ENCODE results near the gene REG4.

REG4 gene

GRCh38 chr1:119811985-119812557 lies 811 bp upstream of the REG4 start:
- no peak for ATAC-seq (ENCODE audit: insufficient read depth, low read depth)

GRCh38 chr1:119808972-119809550 lies 2.2 kb downstream of the REG4 start:
- H3K4me2 ChIP-seq (ENCODE audit: insufficient read depth, low read length), result peak overlapping the region; percentile 47; the same call in 1 of the 2 replicates
- peak; percentile 98 for ATAC-seq (ENCODE audit: insufficient read depth, low read depth)
- DNase-seq, result peak; percentile 74

More at GRCh38 chr1:119811985-119812557, 811 bp upstream of the REG4 start:
- Histone ChIP-seq H3K27ac (ENCODE audit: low read length) (no peak overlapping the region), H3K27me3 (ENCODE audit: insufficient read depth, low read length, poor library complexity) (peaks cover 6% of the 10 kb centered on the region), H3K9ac (ENCODE audit: low read depth, low read length) (no peak overlapping the region), H3K36me3 (ENCODE audit: insufficient read depth, low read length) (no peaks in the 10 kb centered on the region), H3K79me2 (ENCODE audit: insufficient read depth, low read length) (no peaks in the 10 kb centered on the region), H3K4me2 (ENCODE audit: insufficient read depth, low read length) (no peak overlapping the region), H4K20me1 (ENCODE audit: insufficient read depth, low read length) (no peaks in the 10 kb centered on the region), H2AFZ (ENCODE audit: low read depth, low read length) (no peak overlapping the region), H3K4me1 (ENCODE audit: insufficient read depth, low read length) (peaks cover 9% of the 10 kb centered on the region; the same call in 1 of the 2 replicates), H3K4me3 (ENCODE audit: low read depth in 1 of 2, low read length in 2 of 2) (no peak overlapping the region), H3K9me3 (ENCODE audit: insufficient read depth, low read length, severe bottlenecking) (no peaks in the 10 kb centered on the region)
- no peak for DNase-seq
- TF ChIP-seq EZH2 (IDR thresholded peaks at IDR 0.05; ENCODE audit: borderline replicate concordance, low read depth, low read length, severe bottlenecking), result no peak
- TF ChIP-seq, protein P1, sequence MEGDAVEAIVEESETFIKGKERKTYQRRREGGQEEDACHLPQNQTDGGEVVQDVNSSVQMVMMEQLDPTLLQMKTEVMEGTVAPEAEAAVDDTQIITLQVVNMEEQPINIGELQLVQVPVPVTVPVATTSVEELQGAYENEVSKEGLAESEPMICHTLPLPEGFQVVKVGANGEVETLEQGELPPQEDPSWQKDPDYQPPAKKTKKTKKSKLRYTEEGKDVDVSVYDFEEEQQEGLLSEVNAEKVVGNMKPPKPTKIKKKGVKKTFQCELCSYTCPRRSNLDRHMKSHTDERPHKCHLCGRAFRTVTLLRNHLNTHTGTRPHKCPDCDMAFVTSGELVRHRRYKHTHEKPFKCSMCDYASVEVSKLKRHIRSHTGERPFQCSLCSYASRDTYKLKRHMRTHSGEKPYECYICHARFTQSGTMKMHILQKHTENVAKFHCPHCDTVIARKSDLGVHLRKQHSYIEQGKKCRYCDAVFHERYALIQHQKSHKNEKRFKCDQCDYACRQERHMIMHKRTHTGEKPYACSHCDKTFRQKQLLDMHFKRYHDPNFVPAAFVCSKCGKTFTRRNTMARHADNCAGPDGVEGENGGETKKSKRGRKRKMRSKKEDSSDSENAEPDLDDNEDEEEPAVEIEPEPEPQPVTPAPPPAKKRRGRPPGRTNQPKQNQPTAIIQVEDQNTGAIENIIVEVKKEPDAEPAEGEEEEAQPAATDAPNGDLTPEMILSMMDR (IDR thresholded peaks at IDR 0.05; ENCODE audit: borderline replicate concordance, extremely low read depth, low read length, poor library complexity, severe bottlenecking), result no peak

DNA sequence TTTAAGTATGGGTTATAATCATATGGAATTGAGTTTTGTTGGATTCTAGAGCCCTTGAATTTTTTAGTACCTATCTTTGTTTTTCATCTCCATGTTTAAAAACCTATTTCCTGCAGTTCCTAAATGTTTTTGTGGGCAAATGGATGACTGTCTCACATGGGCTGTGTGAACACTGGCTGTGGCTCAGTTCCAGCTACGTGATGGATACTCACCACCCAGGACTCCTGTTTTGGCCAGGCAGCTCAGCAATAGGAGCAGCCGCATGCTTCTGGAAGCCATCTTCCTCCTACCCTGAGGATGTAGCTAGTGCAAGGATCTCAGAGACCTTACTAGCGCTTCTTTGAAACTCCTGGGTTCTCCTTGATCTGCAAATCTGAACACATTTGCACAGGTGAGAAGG lies 2.8 kb downstream of the REG4 start:
- Histone ChIP-seq H2AFZ (ENCODE audit: low read depth, low read length) (no peak overlapping the region; the same call in 1 of the 2 replicates), H3K9me3 (ENCODE audit: insufficient read depth, low read length, severe bottlenecking) (no peaks in the 10 kb centered on the region), H3K4me1 (ENCODE audit: insufficient read depth, low read length) (peaks cover 9% of the 10 kb centered on the region; the same call in 1 of the 2 replicates), H3K4me2 (ENCODE audit: insufficient read depth, low read length) (no peak overlapping the region), H3K79me2 (ENCODE audit: insufficient read depth, low read length) (no peaks in the 10 kb centered on the region), H3K9ac (ENCODE audit: low read depth, low read length) (no peak overlapping the region), H3K4me3 (ENCODE audit: low read depth in 1 of 2, low read length in 2 of 2) (no peak overlapping the region), H3K27me3 (ENCODE audit: insufficient read depth, low read length, poor library complexity) (peaks cover 9% of the 10 kb centered on the region), H3K36me3 (ENCODE audit: insufficient read depth, low read length) (no peaks in the 10 kb centered on the region), H4K20me1 (ENCODE audit: insufficient read depth, low read length) (no peaks in the 10 kb centered on the region), H3K27ac (ENCODE audit: low read length) (no peak overlapping the region)
- DNase-seq (no peak), ATAC-seq (ENCODE audit: insufficient read depth, low read depth) (0 out of 3 replicates have a peak, but pooled peaks have one; percentile 21)
- TF ChIP-seq, protein P1 (IDR thresholded peaks at IDR 0.05; ENCODE audit: borderline replicate concordance, extremely low read depth, low read length, poor library complexity, severe bottlenecking), result no peak
- TF ChIP-seq EZH2 (IDR thresholded peaks at IDR 0.05; ENCODE audit: borderline replicate concordance, low read depth, low read length, severe bottlenecking), result no peak

More at GRCh38 chr1:119808972-119809550, 2.2 kb downstream of the REG4 start:
- peak overlapping the region; percentile 41 for H2AFZ ChIP-seq (ENCODE audit: low read depth, low read length)
- H3K36me3 ChIP-seq (ENCODE audit: insufficient read depth, low read length), result no peaks in the 10 kb centered on the region
- TF ChIP-seq EZH2 (IDR thresholded peaks at IDR 0.05; ENCODE audit: borderline replicate concordance, low read depth, low read length, severe bottlenecking), result no peak
- TF ChIP-seq, protein P1 (IDR thresholded peaks at IDR 0.05; ENCODE audit: borderline replicate concordance, extremely low read depth, low read length, poor library complexity, severe bottlenecking), result peak; percentile 95
- H4K20me1 ChIP-seq (ENCODE audit: insufficient read depth, low read length), result no peaks in the 10 kb centered on the region
- H3K27ac ChIP-seq (ENCODE audit: low read length), result no peak overlapping the region
- no peaks in the 10 kb centered on the region for H3K9me3 ChIP-seq (ENCODE audit: insufficient read depth, low read length, severe bottlenecking)
- peaks cover 9% of the 10 kb centered on the region; the same call in 1 of the 2 replicates for H3K4me1 ChIP-seq (ENCODE audit: insufficient read depth, low read length)
- H3K9ac ChIP-seq (ENCODE audit: low read depth, low read length), result no peak overlapping the region
- H3K4me3 ChIP-seq (ENCODE audit: low read depth in 1 of 2, low read length in 2 of 2), result no peak overlapping the region
- no peaks in the 10 kb centered on the region for H3K79me2 ChIP-seq (ENCODE audit: insufficient read depth, low read length)
- peaks cover 9% of the 10 kb centered on the region for H3K27me3 ChIP-seq (ENCODE audit: insufficient read depth, low read length, poor library complexity)

All from DND-41 (cell line).